HepG2 (cell line): ENCODE results near the gene SLC39A10. TPM values are rescaled to one million over a fixed set of nuclear protein-coding genes. Genes with fewer than 3 reads are reported as not detected.

Source experiments
- CBFB ChIP-seq: sonication (generic); formaldehyde crosslinking; IDR thresholded peaks from 2 replicates; pipeline ENCODE4 v1.4.0; 2020; ENCODE audit warnings: missing genetic modification reagents
- DR1 ChIP-seq: sonication (generic); formaldehyde crosslinking; IDR thresholded peaks from 2 replicates; pipeline ENCODE4 v1.8.0; 2021; ENCODE audit warnings: mild to moderate bottlenecking, missing genetic modification reagents, inconsistent platforms
- ELF3 ChIP-seq: IDR thresholded peaks from 2 replicates; pipeline ENCODE4 v1.6.1; 2016; ENCODE audit warnings: missing genetic modification reagents, missing compliant biosample characterization
- GATA4 ChIP-seq: sonication (generic); IDR thresholded peaks from 2 replicates; pipeline ENCODE4 v1.6.1; 2016; ENCODE audit warnings: antibody characterized with exemption, low read depth, borderline replicate concordance
- GLI4 ChIP-seq: sonication (generic); formaldehyde crosslinking; IDR thresholded peaks from 2 replicates; pipeline ENCODE4 v1.5.1; 2020; ENCODE audit warnings: missing genetic modification reagents, mild to moderate bottlenecking, moderate library complexity, borderline replicate concordance
- IRX3 ChIP-seq: sonication (generic); formaldehyde crosslinking; IDR thresholded peaks from 2 replicates; pipeline ENCODE4 v1.8.1; 2023; ENCODE audit warnings: mild to moderate bottlenecking, low read depth, missing genetic modification reagents, borderline replicate concordance
- NCOR1 ChIP-seq: fragments of 200-600 bp; sonication (generic); IDR thresholded peaks from 2 replicates; pipeline ENCODE4 v1.7.0; 2017; ENCODE audit warnings: antibody characterized with exemption, low read length, borderline replicate concordance
- RBFOX2 ChIP-seq: fragments of 200-400 bp; formaldehyde crosslinking; IDR thresholded peaks from 2 replicates; pipeline ENCODE4 v1.6.1; 2017; ENCODE audit warnings: low read depth, mild to moderate bottlenecking, low read length
- SRSF1 ChIP-seq: fragments of 200-400 bp; formaldehyde crosslinking; optimal IDR thresholded peaks from 2 replicates; pipeline ENCODE3; 2017; ENCODE audit warnings: mild to moderate bottlenecking, low read depth, low read length, moderate library complexity
- ZFP90 ChIP-seq: sonication (generic); formaldehyde crosslinking; IDR thresholded peaks from 2 replicates; pipeline ENCODE4 v1.8.0; 2022; ENCODE audit warnings: missing genetic modification reagents, mild to moderate bottlenecking, inconsistent platforms, borderline replicate concordance
- ZNF780A ChIP-seq: sonication (generic); formaldehyde crosslinking; IDR thresholded peaks from 2 replicates; pipeline ENCODE4 v1.8.0; 2022; ENCODE audit warnings: mild to moderate bottlenecking, missing genetic modification reagents, moderate library complexity
- polyA plus RNA-seq, 8 experiments: library from polyadenylated mRNA; depleted of rRNA in 3 of 8; stranded (reverse) in 7 of 8; unstranded in 1 of 8; fragments of >200 nt; fragmentation: Illumina TruSeq in 4 of 8; extraction: Trizol in 4 of 8; gene quantifications; 2 replicates each; pipeline versions ENCODE4 v1.2.1 to v1.2.3, GENCODE V29; 2011 to 2016; ENCODE audit warnings: low read depth in 4 of 8, missing spikeins in 1 of 8, mixed read lengths in 1 of 8; ENCODE audit not compliant: insufficient read depth in 1 of 8
- total RNA-seq, 5 experiments: library from RNA; depleted of rRNA; stranded (reverse); fragments of >200 nt; fragmentation: Illumina TruSeq; extraction: Trizol; gene quantifications; 2 replicates each; pipeline ENCODE4 v1.2.3, GENCODE V29; 2016; ENCODE audit warnings: low read depth in 1 of 5
- TF ChIP-seq, protein P1 (sequence below): sonication (generic); formaldehyde crosslinking; IDR thresholded peaks from 2 replicates; pipeline ENCODE4 v1.5.0; 2020; ENCODE audit warnings: missing genetic modification reagents
- TF ChIP-seq, protein P2 (sequence below): sonication (generic); formaldehyde crosslinking; IDR thresholded peaks from 2 replicates; pipeline ENCODE4 v1.5.1; 2020; ENCODE audit warnings: missing genetic modification reagents, mild to moderate bottlenecking, borderline replicate concordance

Gene SLC39A10
- total and polyA plus RNA-seq, 2 of the 13 experiments (the other 11 are each of a cell fraction or from before 2014, with no cell fraction given) = 13.2 to 21.0 TPM

DNA sequence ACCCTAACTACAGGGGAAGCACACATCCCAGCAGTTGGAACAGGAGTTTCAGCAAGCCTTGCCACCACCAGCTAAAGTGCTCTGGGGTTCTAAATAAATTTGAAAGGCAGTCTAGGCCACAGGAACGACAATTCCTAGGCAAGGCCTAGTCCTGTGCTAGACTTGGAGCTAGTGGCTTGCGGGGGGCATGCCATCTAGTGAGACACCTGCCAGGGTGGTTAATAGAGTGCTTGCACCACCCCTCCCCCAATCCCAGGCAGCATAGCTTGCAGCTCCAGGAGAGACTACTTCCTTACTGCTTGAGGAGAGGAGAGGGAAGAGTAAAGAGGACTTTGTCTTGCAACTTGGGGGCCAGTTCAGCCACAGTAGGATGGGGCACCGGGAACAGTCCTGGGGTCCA lies 101.8 kb downstream of the SLC39A10 start (continued):
- TF ChIP-seq, protein P1, sequence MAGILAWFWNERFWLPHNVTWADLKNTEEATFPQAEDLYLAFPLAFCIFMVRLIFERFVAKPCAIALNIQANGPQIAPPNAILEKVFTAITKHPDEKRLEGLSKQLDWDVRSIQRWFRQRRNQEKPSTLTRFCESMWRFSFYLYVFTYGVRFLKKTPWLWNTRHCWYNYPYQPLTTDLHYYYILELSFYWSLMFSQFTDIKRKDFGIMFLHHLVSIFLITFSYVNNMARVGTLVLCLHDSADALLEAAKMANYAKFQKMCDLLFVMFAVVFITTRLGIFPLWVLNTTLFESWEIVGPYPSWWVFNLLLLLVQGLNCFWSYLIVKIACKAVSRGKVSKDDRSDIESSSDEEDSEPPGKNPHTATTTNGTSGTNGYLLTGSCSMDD (CRISPR knock-in tag) = no peak
- TF ChIP-seq IRX3 (CRISPR knock-in tag) = no peak
- TF ChIP-seq NCOR1 = no peak
- TF ChIP-seq, protein P2, sequence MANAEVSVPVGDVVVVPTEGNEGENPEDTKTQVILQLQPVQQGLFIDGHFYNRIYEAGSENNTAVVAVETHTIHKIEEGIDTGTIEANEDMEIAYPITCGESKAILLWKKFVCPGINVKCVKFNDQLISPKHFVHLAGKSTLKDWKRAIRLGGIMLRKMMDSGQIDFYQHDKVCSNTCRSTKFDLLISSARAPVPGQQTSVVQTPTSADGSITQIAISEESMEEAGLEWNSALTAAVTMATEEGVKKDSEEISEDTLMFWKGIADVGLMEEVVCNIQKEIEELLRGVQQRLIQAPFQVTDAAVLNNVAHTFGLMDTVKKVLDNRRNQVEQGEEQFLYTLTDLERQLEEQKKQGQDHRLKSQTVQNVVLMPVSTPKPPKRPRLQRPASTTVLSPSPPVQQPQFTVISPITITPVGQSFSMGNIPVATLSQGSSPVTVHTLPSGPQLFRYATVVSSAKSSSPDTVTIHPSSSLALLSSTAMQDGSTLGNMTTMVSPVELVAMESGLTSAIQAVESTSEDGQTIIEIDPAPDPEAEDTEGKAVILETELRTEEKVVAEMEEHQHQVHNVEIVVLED (CRISPR knock-in tag) = no peak
- no peak for TF ChIP-seq ZNF780A
- no peak for TF ChIP-seq CBFB (CRISPR knock-in tag)
- no peak for TF ChIP-seq DR1 (CRISPR knock-in tag)
- TF ChIP-seq ZFP90 (CRISPR knock-in tag) = no peak
- TF ChIP-seq RBFOX2 = no peak
- no peak for TF ChIP-seq SRSF1
- no peak for TF ChIP-seq GLI4 (CRISPR knock-in tag)
- no peak for TF ChIP-seq ELF3
- no peak for TF ChIP-seq GATA4
